K562 (cell line): Measurements from ENCODE around the gene FOXE1. TPM values are rescaled to one million over a fixed set of nuclear protein-coding genes. Genes with fewer than 3 reads are reported as not detected.

ENCODE experiments used
- ATAC-seq: fragments of 200-7000 bp; cut with Tn5 transposase; 3 replicates; pipeline ENCODE4 v1.9.1; 2020; ENCODE audit warnings: moderate library complexity
- BruUV-seq: library from RNA; stranded (reverse); fragments of 400-500 nt; replicated peaks from 2 replicates; lab custom pipeline; 2021; lab: Mats Ljungman, UMichigan
- CTCF ChIA-PET: fragments of 300-600 bp; formaldehyde crosslinking; extraction: SDS; loops from one replicate; lab custom pipeline; 2021; ENCODE audit warnings: low intra/inter-chr PET ratio; lab: Yijun Ruan, JAX
- POLR2A ChIA-PET: fragments of 300-600, 350-650 bp; sonication (Branson Sonifier 250); formaldehyde crosslinking; extraction: SDS; loops from one replicate; lab custom pipeline; 2021; ENCODE audit warnings: antibody characterized with exemption, inconsistent platforms; lab: Yijun Ruan, JAX
- DNase-seq, 4 experiments: peaks; one replicate each; pipeline versions ENCODE4 v3.0.0 to v3.0.0-alpha.2; 2011 to 2018; ENCODE audit warnings: low spot score in 3 of 4, mixed read lengths in 3 of 4; ENCODE audit errors: extremely low read depth in 1 of 4
- FAIRE-seq: peaks from 2 replicates; lab custom pipeline; 2011; peaks lifted over from hg19 to GRCh38; lab: Jason Lieb, UNC
- H2AFZ ChIP-seq: 2 replicates; pipeline ENCODE4 v1.6.0; 2011; ENCODE audit warnings: low read depth, low read length, control low read depth, inconsistent platforms
- H3K27ac ChIP-seq: fragments of 200-600 bp; 3 replicates; pipeline ENCODE4 v1.8.0; 2011; ENCODE audit warnings: low read depth, mild to moderate bottlenecking, control low read depth, inconsistent platforms, low read length, moderate library complexity, mixed read lengths; ENCODE audit errors: extremely low read depth
- H3K27me3 ChIP-seq, 2 experiments: fragments of 300-600 bp in 1 of 2; 2 replicates in 1 of 2; 3 replicates in 1 of 2; pipeline versions ENCODE4 v1.6.0 to v1.8.0; 2011; ENCODE audit warnings: inconsistent platforms in 2 of 2, low read length in 2 of 2, mild to moderate bottlenecking in 1 of 2, mixed read lengths in 1 of 2, moderate library complexity in 1 of 2; ENCODE audit not compliant: control insufficient read depth in 2 of 2, insufficient read depth in 2 of 2
- H3K36me3 ChIP-seq: fragments of 300-600 bp; 3 replicates; pipeline ENCODE4 v1.8.0; 2011; ENCODE audit warnings: mild to moderate bottlenecking, low read length, inconsistent platforms; ENCODE audit not compliant: control insufficient read depth, insufficient read depth
- H3K4me1 ChIP-seq, 2 experiments: fragments of 200-600 bp in 1 of 2; replicated peaks in 1 of 2; 2 replicates in 1 of 2; 3 replicates in 1 of 2; pipeline versions ENCODE4 v1.5.1 to v1.8.0; 2011; ENCODE audit warnings: inconsistent platforms in 2 of 2, low read length in 2 of 2, mild to moderate bottlenecking in 1 of 2, mixed read lengths in 1 of 2, moderate library complexity in 1 of 2; ENCODE audit not compliant: control insufficient read depth in 2 of 2, insufficient read depth in 2 of 2
- H3K4me2 ChIP-seq: 2 replicates; pipeline ENCODE4 v1.6.1; 2011; ENCODE audit warnings: low read length, control low read depth, inconsistent platforms, mixed read lengths; ENCODE audit not compliant: insufficient read depth
- H3K4me3 ChIP-seq: fragments of 200-600 bp; sonication (generic), shearing (Covaris generic); 2 replicates; pipeline ENCODE4 v1.5.1; 2016; ENCODE audit warnings: control low read depth, inconsistent platforms
- H3K79me2 ChIP-seq: fragments of 200-600 bp; 3 replicates; pipeline ENCODE4 v1.8.0; 2011; ENCODE audit warnings: low read length, inconsistent platforms; ENCODE audit not compliant: control insufficient read depth, insufficient read depth
- H3K9ac ChIP-seq, 2 experiments: 2 replicates each; pipeline versions ENCODE4 v1.6.0 to v1.6.1; 2011; ENCODE audit warnings: low read depth in 2 of 2, low read length in 2 of 2, control low read depth in 1 of 2, inconsistent platforms in 1 of 2, mild to moderate bottlenecking in 1 of 2, mixed read lengths in 1 of 2; ENCODE audit not compliant: insufficient read depth in 1 of 2
- H3K9me1 ChIP-seq: one replicate; pipeline ENCODE4 v1.6.0; 2011; ENCODE audit warnings: inconsistent platforms, mild to moderate bottlenecking, low read length, moderate library complexity; ENCODE audit not compliant: control insufficient read depth, insufficient read depth
- H3K9me3 ChIP-seq: replicated peaks from 2 replicates; pipeline ENCODE4 v1.5.1; 2011; ENCODE audit warnings: low read depth, low read length, inconsistent platforms; ENCODE audit not compliant: control insufficient read depth, insufficient read depth
- H4K20me1 ChIP-seq: replicated peaks from 2 replicates; pipeline ENCODE4 v1.6.1; 2011; ENCODE audit warnings: low read length, inconsistent platforms, mixed read lengths; ENCODE audit not compliant: control insufficient read depth, insufficient read depth
- ADNP ChIP-seq: fragments of 200-800 bp; sonication (Bioruptor generic); IDR thresholded peaks from 2 replicates; pipeline ENCODE4 v1.6.1; 2016; ENCODE audit warnings: missing genetic modification characterization, missing compliant biosample characterization
- E4F1 ChIP-seq: fragments of 250-450 bp; sonication (Bioruptor Pico); IDR thresholded peaks from 2 replicates; pipeline ENCODE4 v1.5.0; 2021; ENCODE audit warnings: mild to moderate bottlenecking, borderline replicate concordance
- ELF4 ChIP-seq: fragments of 450-650 bp; formaldehyde crosslinking; IDR thresholded peaks from 2 replicates; pipeline ENCODE4 v1.4.0; 2022; ENCODE audit warnings: missing genetic modification characterization
- GABPB2 ChIP-seq: fragments of 250-450 bp; sonication (Bioruptor Pico); conservative IDR thresholded peaks from 2 replicates; pipeline ENCODE4 v1.5.1; 2021; ENCODE audit warnings: mild to moderate bottlenecking
- MAFG ChIP-seq: fragments of 450-650 bp; conservative IDR thresholded peaks from 2 replicates; pipeline ENCODE4 v1.6.1; 2016; ENCODE audit warnings: missing genetic modification characterization, missing compliant biosample characterization
- MBD2 ChIP-seq: sonication (generic); IDR thresholded peaks from 2 replicates; pipeline ENCODE4 v1.6.1; 2016; ENCODE audit warnings: low read depth, borderline replicate concordance
- MCM3 ChIP-seq: fragments of 450-650 bp; IDR thresholded peaks from 2 replicates; pipeline ENCODE4 v1.6.1; 2016
- MTA1 ChIP-seq: fragments of 450-650 bp; IDR thresholded peaks from 2 replicates; pipeline ENCODE4 v1.6.1; 2017; ENCODE audit warnings: borderline replicate concordance
- PCBP2 ChIP-seq: fragments of 200-400 bp; formaldehyde crosslinking; IDR thresholded peaks from 2 replicates; pipeline ENCODE4 v1.6.1; 2018; ENCODE audit warnings: low read length, low read depth, mild to moderate bottlenecking, moderate library complexity; ENCODE audit not compliant: poor library complexity, severe bottlenecking
- SIX5 ChIP-seq, 2 experiments: IDR thresholded peaks; 2 replicates each; pipeline ENCODE4 v1.6.1; 2011; ENCODE audit warnings: low read length in 2 of 2, borderline replicate concordance in 1 of 2, low read depth in 1 of 2, mild to moderate bottlenecking in 1 of 2, moderate library complexity in 1 of 2; ENCODE audit not compliant: insufficient read depth in 1 of 2
- SLC30A9 ChIP-seq: fragments of 250-450 bp; sonication (Bioruptor Pico); IDR thresholded peaks from 2 replicates; pipeline ENCODE4 v1.8.0; 2022; ENCODE audit warnings: mild to moderate bottlenecking, moderate library complexity
- SRSF7 ChIP-seq: fragments of 200-400 bp; formaldehyde crosslinking; optimal IDR thresholded peaks from 2 replicates; pipeline ENCODE3; 2017; ENCODE audit warnings: mild to moderate bottlenecking, low read depth, low read length
- XRCC3 ChIP-seq: fragments of 450-650 bp; IDR thresholded peaks from 2 replicates; pipeline ENCODE4 v1.6.1; 2017; ENCODE audit warnings: mild to moderate bottlenecking, moderate library complexity
- ZC3H11A ChIP-seq: IDR thresholded peaks from 2 replicates; pipeline ENCODE4 v1.6.1; 2012; ENCODE audit warnings: low read depth, low read length, improper control_type of control experiment
- ZEB2 ChIP-seq: fragments of 450-650 bp; IDR thresholded peaks from 2 replicates; pipeline ENCODE4 v1.6.1; 2016
- ZFX ChIP-seq: sonication (generic); formaldehyde crosslinking; IDR thresholded peaks from 2 replicates; pipeline ENCODE4 v1.8.0; 2022; ENCODE audit warnings: mild to moderate bottlenecking, missing genetic modification reagents, moderate library complexity
- ZNF232 ChIP-seq: sonication (generic); formaldehyde crosslinking; IDR thresholded peaks from 2 replicates; pipeline ENCODE4 v1.8.0; 2022; ENCODE audit warnings: mild to moderate bottlenecking, missing genetic modification reagents
- ZNF586 ChIP-seq: fragments of 450-650 bp; formaldehyde crosslinking; conservative IDR thresholded peaks from 2 replicates; pipeline ENCODE4 v1.4.0; 2020; ENCODE audit warnings: mild to moderate bottlenecking, moderate library complexity
- ZNF592 ChIP-seq: fragments of 450-650 bp; IDR thresholded peaks from 2 replicates; pipeline ENCODE4 v1.6.1; 2017; ENCODE audit warnings: antibody characterized with exemption, mild to moderate bottlenecking
- WGBS: fragments of 100-300 bp; shearing (Covaris generic); methylation state at CpG from one replicate; pipeline ENCODE4 v1.1.6; 2016; ENCODE audit warnings: low coverage, mixed read lengths; ENCODE audit not compliant: insufficient coverage; ENCODE audit errors: missing lambda C conversion rate; 5-methylcytosine and 5-hydroxymethylcytosine counted together
- in situ Hi-C: fragments of 300-500 bp; cut with MboI; formaldehyde crosslinking; loops from 4 replicates; pipeline ENCODE4 v1.15.0; 2018; ENCODE audit warnings: inconsistent platforms, mixed read lengths
- intact Hi-C: fragments of 100-400 bp; cut with micrococcal nuclease; formaldehyde crosslinking; loops from 2 replicates; pipeline ENCODE4 v1.14.2; 2022
- polyA plus RNA-seq, 8 experiments: library from polyadenylated mRNA; depleted of rRNA in 4 of 8; stranded (reverse) in 5 of 8; unstranded in 3 of 8; fragments of >200 nt; fragmentation: Nextera tagmentation in 2 of 8; fragmentation: Illumina TruSeq in 1 of 8; extraction: Ambion mirVana in 2 of 8; extraction: Trizol in 1 of 8; gene quantifications; 2 replicates each; pipeline versions ENCODE4 v1.2.1 to v1.2.3, GENCODE V29; 2011 to 2014; ENCODE audit warnings: inconsistent platforms in 1 of 8, missing spikeins in 1 of 8
- total RNA-seq, 7 experiments: library from RNA; depleted of rRNA in 6 of 7; stranded (reverse); fragments of >200 nt in 6 of 7; fragmentation: Illumina TruSeq in 2 of 7; extraction: Trizol in 2 of 7; gene quantifications; 2 replicates each; pipeline versions ENCODE4 v1.2.1 to v1.2.3, GENCODE V29; 2011 to 2021; ENCODE audit warnings: low replicate concordance in 1 of 7

Gene FOXE1
- total and polyA plus RNA-seq, 9 of the 15 experiments (the other 6 are each of a cell fraction or from before 2014, with no cell fraction given), result not detected

GRCh38 chr9:97904725-97905124 lies 51.7 kb downstream of the FOXE1 start:
- CTCF ChIA-PET, result no interaction called here
- in situ Hi-C loops (loop anchor here (25.0 kb wide), 2 partner anchors 358 to 883 kb away; partner anchors contain the start of genes ANKS6 and TBC1D2), intact Hi-C loops (no loop called here)
- no peak overlapping the region for H3K9ac ChIP-seq
- no peak for FAIRE-seq
- no peak overlapping the region for H3K4me2 ChIP-seq
- H3K9me1 ChIP-seq, result no peaks in the 10 kb centered on the region
- no peak for ATAC-seq
- peaks cover 33% of the 10 kb centered on the region for H3K36me3 ChIP-seq
- no peaks in the 10 kb centered on the region for H3K79me2 ChIP-seq
- no peaks in the 10 kb centered on the region for H4K20me1 ChIP-seq
- no peaks in the 10 kb centered on the region; a peak in 2 of 5 replicates for H3K4me1 ChIP-seq
- H3K27ac ChIP-seq, result no peak overlapping the region
- no peak overlapping the region for H3K4me3 ChIP-seq
- no peak for DNase-seq
- H3K9me3 ChIP-seq, result no peaks in the 10 kb centered on the region
- H3K27me3 ChIP-seq, result no peaks in the 10 kb centered on the region
- 95% methylated on average over 9 of the region's 9 CpGs for WGBS
- no TSS peak for BruUV-seq
- POLR2A ChIA-PET, result interaction anchor here (1.2 kb wide), 2 partner anchors 16 to 18 kb away, joined by 4 to 5 read pairs; partner anchors contain the start of gene TRMO
- H2AFZ ChIP-seq, result no peak overlapping the region
- TF ChIP-seq XRCC3 (no peak), ZNF592 (no peak), SIX5 (IDR thresholded peaks at IDR 0.05; ENCODE audit: borderline replicate concordance in 1 of 2, insufficient read depth in 1 of 2, low read depth in 1 of 2, low read length in 2 of 2) (no peak), ELF4 (CRISPR knock-in tag) (no peak), MCM3 (no peak), MBD2 (no peak), MTA1 (no peak), ZNF586 (no peak), ZC3H11A (no peak), ZFX (CRISPR knock-in tag) (no peak), MAFG (tag) (no peak), SRSF7 (no peak), ADNP (tag) (no peak), ZNF232 (CRISPR knock-in tag) (no peak), ZEB2 (no peak), E4F1 (CRISPR knock-in tag) (no peak), GABPB2 (CRISPR knock-in tag) (no peak), SLC30A9 (CRISPR knock-in tag) (no peak), PCBP2 (no peak)
